Measurements from ENCODE around the gene CUBN.

GRCh38 chr10:16854623-16855022 lies 275.0 kb downstream of the CUBN start:
- TF ChIP-seq CTCF (IDR thresholded peaks at IDR 0.05; ENCODE audit: low read depth, low read length) (no peak), POLR2A (IDR thresholded peaks at IDR 0.05; ENCODE audit: extremely low read depth, insufficient read length) (no peak), MYC (IDR thresholded peaks at IDR 0.05; ENCODE audit: low read depth, low read length) (no peak), MAX (IDR thresholded peaks at IDR 0.05; ENCODE audit: low read depth, low read length) (no peak)
